Effector memory CD4-positive, alpha-beta T cell (primary cell): Measurements from ENCODE around the gene HNRNPR.
"Not testable (repeated sequence)": the region's sequence is repeated elsewhere in the genome, so short reads cannot be mapped to it uniquely, and the experiment has no call there.

Experiments
- DNase-seq, 3 donors: peaks; one replicate each; pipeline ENCODE4 v3.0.0-alpha.2; 2020
- H3K27ac ChIP-seq: 2 replicates; pipeline ENCODE4 v1.7.0; 2013; ENCODE audit warnings: mild to moderate bottlenecking, low read length, moderate library complexity; ENCODE audit not compliant: insufficient read depth, poor library complexity, severe bottlenecking
- H3K27me3 ChIP-seq: replicated peaks from 2 replicates; pipeline ENCODE4 v1.7.0; 2013; ENCODE audit warnings: mild to moderate bottlenecking, low read length; ENCODE audit not compliant: insufficient read depth, control insufficient read depth, poor library complexity, severe bottlenecking
- H3K36me3 ChIP-seq: 2 replicates; pipeline ENCODE4 v1.7.0; 2013; ENCODE audit warnings: mild to moderate bottlenecking, low read length, moderate library complexity; ENCODE audit not compliant: control insufficient read depth, insufficient read depth
- H3K4me1 ChIP-seq: 2 replicates; pipeline ENCODE4 v1.7.0; 2013; ENCODE audit warnings: low read length, mild to moderate bottlenecking; ENCODE audit not compliant: control insufficient read depth, insufficient read depth, poor library complexity, severe bottlenecking
- H3K4me3 ChIP-seq: 2 replicates; pipeline ENCODE4 v1.7.0; 2013; ENCODE audit warnings: low read length, low read depth, mild to moderate bottlenecking; ENCODE audit not compliant: insufficient read depth, poor library complexity, severe bottlenecking
- H3K9me3 ChIP-seq: 2 replicates; pipeline ENCODE4 v1.7.0; 2013; ENCODE audit warnings: mild to moderate bottlenecking, low read length, moderate library complexity; ENCODE audit not compliant: control insufficient read depth

The HNRNPR gene

DNA sequence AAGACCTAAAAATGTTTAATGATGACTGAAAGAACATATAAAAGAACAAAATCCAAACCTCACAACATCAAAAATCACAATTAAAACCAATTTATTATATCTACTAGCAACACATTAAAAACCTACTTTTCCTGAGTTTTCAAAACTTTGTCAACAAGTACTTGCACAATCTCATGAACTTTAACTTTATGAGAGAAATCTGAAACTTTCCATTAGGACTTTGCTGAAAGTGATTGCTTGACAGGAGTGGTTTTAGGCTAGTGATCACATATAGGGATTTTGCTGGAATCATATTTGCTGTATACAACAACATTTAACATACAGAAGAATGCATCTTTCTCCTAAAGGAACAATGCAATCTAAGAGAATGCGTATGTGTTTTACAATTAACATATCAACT lies 13.2 kb downstream of the HNRNPR start:
- Histone ChIP-seq H3K27ac (no peak overlapping the region), H3K9me3 (no peaks in the 10 kb centered on the region), H3K4me1 (no peaks in the 10 kb centered on the region), H3K36me3 (peaks cover 70% of the 10 kb centered on the region), H3K27me3 (no peaks in the 10 kb centered on the region), H3K4me3 (no peak overlapping the region)
- DNase-seq, result no peak

DNA sequence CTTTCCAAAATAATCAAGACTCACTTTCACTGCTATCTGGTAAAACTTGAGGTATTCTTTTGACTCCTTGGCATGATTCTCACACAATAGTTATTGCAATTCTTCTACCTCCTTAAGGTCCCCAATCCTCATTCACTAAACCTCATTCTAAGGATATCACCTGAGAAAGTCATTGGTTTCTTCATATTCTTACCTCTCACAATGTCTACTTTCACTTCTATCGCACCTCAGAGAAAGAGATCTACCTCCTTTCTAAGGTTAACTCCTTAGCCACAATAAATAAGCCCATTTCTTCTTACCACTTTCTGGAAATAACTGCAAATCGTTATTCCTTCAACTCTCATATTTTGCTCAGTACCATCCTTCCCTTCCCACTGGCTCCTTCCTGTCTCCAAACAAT lies 18.7 kb downstream of the HNRNPR start:
- H3K4me1 ChIP-seq, result no peaks in the 10 kb centered on the region
- no peaks in the 10 kb centered on the region for H3K9me3 ChIP-seq
- peaks cover 48% of the 10 kb centered on the region for H3K36me3 ChIP-seq
- no peaks in the 10 kb centered on the region for H3K27me3 ChIP-seq
- no peak overlapping the region for H3K4me3 ChIP-seq
- DNase-seq, result no peak
- no peak overlapping the region for H3K27ac ChIP-seq

DNA sequence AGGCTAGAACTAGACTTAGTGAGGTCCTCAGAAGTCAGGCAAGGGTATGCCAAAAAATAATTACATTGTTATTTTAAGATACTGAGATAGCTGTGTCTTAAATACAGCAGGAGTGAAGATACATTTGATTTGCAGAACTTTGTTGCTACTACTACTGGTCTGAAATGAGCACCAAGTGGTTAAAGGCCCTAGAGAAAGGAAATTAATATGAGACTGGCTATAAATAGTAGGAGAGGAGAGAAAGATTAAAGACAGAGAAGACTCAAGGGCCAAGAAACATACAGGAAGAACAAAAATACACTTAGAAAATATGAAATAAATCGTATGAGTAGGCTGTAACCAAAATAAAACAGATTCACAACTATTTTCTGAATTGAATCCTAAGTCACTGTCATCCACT lies 21.3 kb downstream of the HNRNPR start:
- no peaks in the 10 kb centered on the region for H3K27me3 ChIP-seq
- no peak overlapping the region for H3K27ac ChIP-seq
- no peaks in the 10 kb centered on the region for H3K9me3 ChIP-seq
- no peaks in the 10 kb centered on the region for H3K4me1 ChIP-seq
- peaks cover 43% of the 10 kb centered on the region for H3K36me3 ChIP-seq
- no peak overlapping the region for H3K4me3 ChIP-seq
- no peak for DNase-seq

DNA sequence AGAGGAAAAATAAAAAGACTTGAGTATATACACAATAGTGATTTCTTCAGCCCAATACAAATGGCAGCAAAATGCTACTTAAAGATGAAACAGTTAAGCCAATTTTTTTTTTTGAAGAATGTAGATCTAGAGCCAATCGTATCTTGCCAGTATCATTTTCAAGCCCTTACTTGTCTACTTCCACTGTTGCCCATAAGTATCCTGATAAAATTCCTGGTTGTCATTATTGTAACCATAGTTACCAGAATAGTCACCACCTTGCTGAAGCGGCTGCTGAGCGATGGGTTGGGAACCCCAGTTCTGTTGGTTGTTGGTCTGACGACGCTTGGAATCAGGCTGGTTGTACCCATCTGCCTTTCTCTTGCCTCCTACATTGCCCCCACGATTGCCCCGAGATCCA lies 33.8 kb downstream of the HNRNPR start:
- H3K27me3 ChIP-seq, H3K27ac ChIP-seq, DNase-seq, H3K4me3 ChIP-seq, H3K4me1 ChIP-seq, H3K9me3 ChIP-seq: not testable (repeated sequence)
- peaks cover 35% of the 10 kb centered on the region for H3K36me3 ChIP-seq

DNA sequence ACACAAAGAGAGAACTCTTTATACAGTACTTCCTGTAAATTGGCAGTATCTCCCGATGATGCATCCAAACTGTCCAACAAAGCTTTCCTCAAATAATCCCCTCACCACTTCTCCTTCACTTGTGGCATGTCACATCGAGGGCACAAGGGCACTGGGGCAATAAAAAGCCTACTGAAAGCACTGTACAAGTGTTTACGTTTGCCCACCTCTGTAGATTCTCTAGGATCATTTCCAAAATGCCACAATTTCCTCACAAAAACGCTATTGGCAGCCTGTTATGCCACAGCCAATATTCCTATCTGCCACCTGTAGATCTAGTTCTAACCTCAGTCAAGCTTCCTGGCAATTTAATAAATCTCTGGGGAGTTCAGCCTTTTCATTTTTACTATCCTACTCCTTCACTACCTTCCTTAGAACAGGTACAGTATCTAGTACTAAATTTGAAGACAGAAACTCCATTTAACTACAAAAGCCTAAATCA lies 39.9 kb downstream of the HNRNPR start:
- DNase-seq, result no peak
- H3K9me3 ChIP-seq, result no peaks in the 10 kb centered on the region
- H3K4me1 ChIP-seq, result no peaks in the 10 kb centered on the region
- no peaks in the 10 kb centered on the region for H3K36me3 ChIP-seq
- H3K4me3 ChIP-seq, result no peak overlapping the region
- no peaks in the 10 kb centered on the region for H3K27me3 ChIP-seq
- H3K27ac ChIP-seq, result no peak overlapping the region

DNA sequence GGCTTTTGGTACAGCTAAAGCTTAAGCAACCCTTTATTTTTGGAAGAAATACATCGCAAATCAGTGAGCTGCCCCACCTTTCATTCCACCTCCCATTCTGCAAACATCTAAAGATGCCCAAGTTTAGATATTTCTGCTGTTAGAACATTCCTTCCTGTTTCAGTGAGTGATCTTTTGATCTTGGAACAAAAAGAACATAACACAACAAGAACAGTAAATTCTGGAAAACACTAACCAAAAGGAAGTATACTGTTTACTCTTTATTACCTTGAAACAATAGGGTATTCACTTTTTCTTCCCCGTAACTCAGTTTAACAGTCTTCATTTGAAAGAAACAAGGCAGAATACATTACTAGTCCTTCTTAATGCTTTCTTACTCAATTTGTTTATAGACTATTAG lies 40.6 kb downstream of the HNRNPR start:
- DNase-seq, result no peak

DNA sequence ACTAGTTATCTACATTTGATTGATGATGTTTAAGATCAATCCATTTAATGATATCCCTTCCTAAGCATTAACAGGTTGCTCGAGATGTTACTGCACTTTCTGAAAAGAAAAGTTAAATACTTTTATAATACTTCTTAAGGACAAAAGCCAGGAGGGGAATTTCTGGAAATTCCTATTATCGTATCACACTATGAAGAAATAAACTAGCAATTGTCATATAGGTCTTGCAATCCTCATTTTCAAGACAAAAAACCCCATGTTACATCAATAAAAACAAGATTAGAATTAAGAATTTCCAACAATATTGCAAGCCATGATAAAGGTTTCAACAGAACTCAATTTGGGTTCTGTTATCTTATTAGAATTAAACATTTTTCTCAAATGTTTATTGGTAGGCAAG lies 47.2 kb downstream of the HNRNPR start:
- Histone ChIP-seq H3K27me3 (no peaks in the 10 kb centered on the region), H3K36me3 (no peaks in the 10 kb centered on the region), H3K4me3 (no peak overlapping the region), H3K27ac (no peak overlapping the region), H3K9me3 (no peaks in the 10 kb centered on the region), H3K4me1 (no peaks in the 10 kb centered on the region)
- no peak for DNase-seq

More for the DNA sequence above, 40.6 kb downstream of the HNRNPR start:
- Histone ChIP-seq H3K9me3 (no peaks in the 10 kb centered on the region), H3K4me1 (no peaks in the 10 kb centered on the region), H3K4me3 (no peak overlapping the region), H3K27ac (no peak overlapping the region), H3K36me3 (no peaks in the 10 kb centered on the region), H3K27me3 (no peaks in the 10 kb centered on the region)

DNA sequence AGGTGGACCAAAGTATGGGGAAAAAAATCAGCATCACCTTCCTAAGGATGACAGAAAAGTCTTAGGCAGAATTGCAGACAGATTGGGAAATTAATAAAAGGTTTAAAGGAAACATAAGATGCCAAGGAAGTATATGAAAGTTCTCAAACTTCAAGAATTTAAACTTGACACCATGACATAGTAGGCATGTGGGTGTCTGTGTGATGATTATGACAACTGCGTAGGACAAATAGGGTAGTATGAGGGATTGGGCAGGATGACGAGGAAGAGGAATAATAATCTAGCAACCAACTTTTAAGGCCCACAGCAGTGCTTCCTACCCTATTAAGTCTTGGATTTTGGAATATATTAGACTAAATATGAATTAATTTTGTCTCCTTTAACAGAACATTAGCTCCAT lies 52.4 kb downstream of the HNRNPR start:
- no peak for DNase-seq

DNA sequence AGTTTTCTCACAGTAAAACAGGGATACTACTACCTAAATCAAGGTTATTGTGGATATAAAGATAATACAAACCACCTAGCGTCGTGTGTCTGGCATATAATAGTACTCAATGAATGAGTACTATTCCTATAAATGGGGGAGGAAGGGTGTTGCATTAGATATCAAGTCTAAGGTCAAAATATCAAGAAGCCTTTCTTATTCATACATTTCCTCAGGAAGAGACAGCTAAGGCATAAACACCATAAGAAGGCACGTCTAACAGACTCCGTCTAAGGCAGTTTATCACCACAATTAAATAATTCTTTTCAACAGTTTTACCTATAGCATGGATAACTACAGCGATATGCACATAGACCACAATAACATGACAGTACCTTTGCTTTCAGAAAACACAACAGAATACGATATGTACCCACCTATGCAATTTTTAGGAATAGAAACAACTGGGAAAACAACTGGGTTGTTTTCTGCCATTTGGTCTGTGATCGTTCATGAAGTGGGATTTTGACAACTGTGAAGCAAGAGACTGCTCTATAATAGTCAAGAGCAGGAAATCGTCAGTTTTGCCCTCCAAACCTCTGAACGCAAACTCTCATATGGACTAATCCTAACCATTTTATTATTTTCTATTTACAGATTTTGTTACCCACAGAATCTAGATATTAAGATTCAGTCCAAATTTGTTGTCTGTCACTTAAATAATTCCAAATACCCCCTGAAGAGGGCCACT lies 53.1 kb downstream of the HNRNPR start:
- Histone ChIP-seq H3K4me3 (no peak overlapping the region), H3K36me3 (peaks cover 5% of the 10 kb centered on the region), H3K27me3 (no peaks in the 10 kb centered on the region), H3K27ac (no peak overlapping the region), H3K9me3 (no peaks in the 10 kb centered on the region), H3K4me1 (no peaks in the 10 kb centered on the region)
- no peak for DNase-seq

More for the DNA sequence above, 52.4 kb downstream of the HNRNPR start:
- Histone ChIP-seq H3K9me3 (no peaks in the 10 kb centered on the region), H3K27me3 (no peaks in the 10 kb centered on the region), H3K4me1 (no peaks in the 10 kb centered on the region), H3K4me3 (no peak overlapping the region), H3K36me3 (peaks cover 5% of the 10 kb centered on the region), H3K27ac (no peak overlapping the region)

DNA sequence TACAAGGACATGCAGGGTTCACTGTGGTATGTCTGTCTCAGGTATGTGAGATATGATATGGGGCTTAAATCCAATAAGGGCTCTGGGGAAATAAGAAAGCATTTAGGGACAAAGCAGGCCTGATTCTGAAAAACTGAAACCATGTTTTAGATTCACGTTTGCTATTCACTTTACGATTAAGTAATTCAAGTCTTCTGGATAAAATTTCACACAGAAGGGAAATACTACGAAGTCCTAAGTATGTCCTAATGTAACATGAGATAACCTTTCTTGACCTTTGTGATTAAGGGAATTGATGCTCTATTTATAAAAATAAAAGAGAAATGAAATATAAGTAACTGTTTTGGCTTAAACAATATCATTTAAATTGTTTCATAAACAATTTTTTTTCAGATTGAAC lies 55.4 kb downstream of the HNRNPR start:
- H3K27ac ChIP-seq, result no peak overlapping the region
- H3K9me3 ChIP-seq, result no peaks in the 10 kb centered on the region
- peaks cover 8% of the 10 kb centered on the region for H3K36me3 ChIP-seq
- no peak for DNase-seq
- H3K4me1 ChIP-seq, result no peaks in the 10 kb centered on the region
- H3K27me3 ChIP-seq, result no peaks in the 10 kb centered on the region
- no peak overlapping the region for H3K4me3 ChIP-seq
